Right hindlimb (tissue), 1 donor: Measurements from ENCODE around the gene MACROD2.

Source experiments
- DNase-seq: peaks from one replicate; pipeline ENCODE4 v3.0.0-alpha.2; 2018

The MACROD2 gene

DNA sequence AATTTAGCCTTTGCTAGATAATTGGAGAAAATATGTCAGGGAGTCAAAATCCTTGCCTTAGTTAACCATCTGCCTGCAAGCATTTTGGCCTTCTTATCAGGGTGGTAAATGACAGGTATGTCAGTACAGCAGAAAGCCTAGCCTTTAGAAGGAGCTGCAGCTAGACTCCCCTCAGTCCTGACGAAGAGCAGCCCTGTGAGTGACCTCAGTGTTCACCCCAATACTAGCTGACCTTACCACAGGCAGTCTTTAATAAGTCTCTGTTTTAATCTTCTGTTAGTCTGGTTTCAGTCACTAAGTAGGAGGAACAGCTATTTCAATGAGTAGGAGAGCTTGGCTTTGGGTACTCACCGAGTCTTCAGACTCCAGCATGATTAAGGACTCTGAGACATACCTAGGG is 682.1 kb downstream of the MACROD2 start:
- no peak for DNase-seq

DNA sequence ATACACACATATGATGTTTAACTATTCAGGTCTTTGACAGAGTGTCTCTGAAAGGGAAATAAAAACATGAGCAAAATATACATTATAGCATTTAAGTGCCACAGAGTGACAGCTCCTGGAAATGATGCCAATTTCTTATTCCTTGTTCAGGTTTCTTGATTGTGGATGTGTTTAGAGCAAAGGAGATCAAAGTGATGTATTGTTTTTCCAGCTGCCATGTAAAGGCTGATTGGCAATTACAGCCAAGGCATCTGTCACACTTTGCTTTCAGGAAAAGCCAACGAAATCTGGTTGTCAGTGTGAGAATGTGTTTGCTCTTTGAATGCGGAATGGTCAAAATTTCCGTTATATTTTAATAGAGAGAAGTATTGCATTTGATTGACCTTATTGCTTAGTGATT is 689.9 kb downstream of the MACROD2 start:
- DNase-seq, result no peak

DNA sequence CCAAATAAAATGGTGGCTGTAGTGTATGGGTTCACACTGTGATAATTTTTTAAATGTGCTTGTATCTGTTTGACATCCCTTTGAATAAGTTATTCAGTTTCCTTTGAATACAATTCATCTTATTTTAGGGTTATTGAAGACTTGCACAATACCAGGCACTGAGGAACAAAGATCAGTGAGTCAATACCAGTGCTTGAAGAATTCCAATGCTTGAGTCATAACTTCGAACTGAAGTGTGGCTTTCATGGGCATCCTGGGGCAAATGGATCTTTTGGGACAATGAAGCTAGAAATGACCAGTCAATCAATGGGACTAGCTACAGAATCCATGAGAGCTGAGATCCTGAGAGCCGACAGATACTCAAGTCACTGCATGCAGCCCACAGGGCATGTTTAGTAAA is 692.0 kb downstream of the MACROD2 start:
- no peak for DNase-seq

- DNase-seq, result no peak
Measured at GRCh38 chr20:14688005-14688404, 692.7 kb downstream of the MACROD2 start.

DNA sequence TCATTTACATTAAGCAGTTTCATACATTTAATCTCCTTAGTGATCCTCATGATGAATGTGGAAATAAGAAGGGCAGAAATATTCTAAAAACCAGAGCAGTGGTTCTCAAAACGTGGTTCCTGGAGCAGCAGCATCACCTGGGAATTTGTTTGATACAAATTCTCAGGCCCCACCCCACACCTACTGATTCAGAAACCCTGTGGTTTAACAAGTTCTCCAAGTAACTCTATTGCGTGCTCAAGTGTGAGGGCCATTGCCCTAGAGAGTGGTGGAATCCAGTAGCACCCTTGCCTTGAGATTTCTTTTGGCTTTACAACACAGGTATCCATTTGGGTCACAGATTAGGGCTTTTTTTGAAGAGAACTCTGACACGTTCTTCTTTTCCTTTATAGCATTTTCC is 696.7 kb downstream of the MACROD2 start:
- DNase-seq, result no peak

GRCh38 chr20:14696478-14696877 is 701.2 kb downstream of the MACROD2 start:
- DNase-seq, result no peak

GRCh38 chr20:14696937-14697336 is 701.6 kb downstream of the MACROD2 start:
- no peak for DNase-seq

- DNase-seq, result no peak
Measured at GRCh38 chr20:14698125-14698524, 702.8 kb downstream of the MACROD2 start.

DNA sequence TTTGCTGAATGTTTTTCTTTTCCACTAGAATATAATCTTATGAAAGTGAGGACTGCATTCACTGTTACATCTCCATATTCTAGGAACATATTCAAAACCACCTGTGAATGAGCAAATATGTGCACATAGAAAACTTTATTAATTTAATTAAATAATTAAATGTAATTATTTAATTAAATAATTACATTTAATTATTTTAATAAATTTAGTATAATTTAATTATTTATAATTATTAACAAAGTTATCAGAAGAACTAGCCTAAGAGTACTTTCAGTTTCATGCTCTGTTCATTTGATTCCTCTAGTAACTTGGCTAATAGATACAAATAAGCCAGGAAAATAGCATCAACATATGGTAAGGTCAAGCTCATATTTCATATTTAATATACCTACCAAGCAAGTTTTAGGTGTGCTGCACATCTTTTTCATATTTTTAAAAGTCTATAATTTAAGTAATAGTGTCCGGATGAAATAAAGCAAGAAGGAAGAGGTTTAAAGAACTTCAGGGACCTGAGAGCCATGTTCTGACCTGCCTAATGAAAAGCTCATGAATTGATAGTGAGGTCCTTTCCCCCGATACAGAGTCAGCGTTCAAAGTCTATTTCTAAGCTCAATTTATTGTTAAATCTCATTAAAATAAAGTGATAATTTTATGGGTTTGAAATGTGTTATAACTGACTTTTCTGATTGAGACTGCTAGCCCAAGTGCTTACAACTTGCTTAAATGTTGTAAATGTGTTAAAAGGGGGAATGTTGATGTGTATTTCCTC is 703.5 kb downstream of the MACROD2 start:
- no peak for DNase-seq

GRCh38 chr20:14700639-14700960 is 705.3 kb downstream of the MACROD2 start:
- DNase-seq, result no peak

GRCh38 chr20:14701326-14701725 is 706.0 kb downstream of the MACROD2 start:
- no peak for DNase-seq

DNA sequence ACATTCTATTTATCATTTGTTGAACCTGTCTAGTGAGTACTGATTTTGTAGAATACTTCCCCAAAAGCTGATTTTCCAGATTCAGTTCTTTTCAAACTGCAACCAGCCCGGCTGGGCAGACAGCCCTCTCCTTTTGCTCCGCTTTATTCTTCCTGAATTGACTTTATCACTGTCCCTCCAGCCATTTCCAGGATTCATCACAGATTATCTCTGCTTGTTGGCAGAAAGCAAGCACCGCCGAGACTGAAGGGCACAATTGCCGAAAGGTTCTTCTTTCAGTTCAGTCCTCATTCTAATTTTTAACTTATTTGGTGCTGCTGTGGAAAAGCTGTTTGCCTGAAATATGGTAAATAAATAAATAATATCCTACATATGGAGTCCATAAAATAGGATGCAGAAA is 711.2 kb downstream of the MACROD2 start:
- DNase-seq, result no peak

DNA sequence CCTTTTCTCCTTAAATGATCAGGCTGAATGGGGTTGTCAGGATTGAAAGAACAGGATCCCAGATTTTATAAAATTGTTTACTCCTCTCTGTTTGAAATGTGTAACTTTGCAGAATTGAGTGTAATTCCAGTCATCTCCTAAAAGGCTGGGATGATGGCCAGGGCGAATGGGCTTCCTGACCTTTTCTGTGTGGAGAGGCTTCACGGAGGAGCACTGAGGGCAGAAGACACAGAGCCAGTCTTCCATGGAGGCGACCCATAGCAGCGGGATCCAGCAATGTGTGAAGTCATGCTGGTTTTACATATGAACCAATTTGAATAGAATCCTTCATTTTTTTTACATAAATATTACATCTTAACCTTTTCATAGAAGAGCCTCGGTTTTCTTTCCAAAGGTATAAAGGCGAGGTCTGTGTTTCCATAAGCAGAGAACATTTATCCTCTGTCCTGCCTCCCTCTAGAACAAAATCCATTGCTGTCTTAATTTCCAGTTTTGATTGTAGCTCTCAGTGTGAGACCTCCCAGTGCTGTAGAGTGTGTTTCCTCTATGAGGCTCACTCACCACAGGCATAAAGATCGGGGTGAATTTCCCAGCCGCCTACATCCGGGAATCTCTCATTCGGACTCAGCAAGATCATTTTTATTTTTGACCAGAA is 711.8 kb downstream of the MACROD2 start:
- DNase-seq, result no peak

DNA sequence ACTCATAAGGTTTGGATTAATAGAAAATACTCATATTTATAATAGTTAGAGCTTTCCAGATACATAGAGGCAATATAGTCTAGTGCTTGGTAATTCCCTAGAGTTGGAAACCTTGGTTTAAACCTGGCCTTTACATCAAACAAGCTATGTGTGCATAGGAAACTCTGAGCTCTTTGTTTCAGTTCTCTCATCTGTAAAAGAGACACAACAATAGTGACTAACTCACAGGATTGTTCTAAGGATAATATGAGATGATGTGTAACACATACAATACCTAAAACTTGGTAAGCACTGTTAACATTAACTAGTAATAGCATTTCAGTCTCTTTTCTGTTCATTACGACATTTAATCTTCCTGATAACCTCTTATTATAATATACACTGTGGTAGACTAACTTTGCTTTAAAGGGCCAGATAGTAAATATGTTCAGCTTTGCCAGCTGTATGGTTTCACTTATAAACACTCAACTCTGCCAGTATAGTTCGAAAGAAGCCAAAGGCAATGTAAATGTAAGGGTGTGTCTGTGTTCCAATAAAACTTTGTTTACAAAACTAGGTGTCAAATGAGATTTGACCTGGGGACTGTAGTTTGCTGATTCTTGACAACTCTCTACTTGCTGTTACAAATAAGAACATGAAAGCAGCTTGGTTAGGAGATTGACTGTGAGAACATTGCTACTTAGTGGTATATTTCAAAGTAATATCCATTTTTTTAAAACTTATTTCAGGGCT is 712.7 kb downstream of the MACROD2 start:
- no peak for DNase-seq

GRCh38 chr20:14709439-14709838 is 714.1 kb downstream of the MACROD2 start:
- DNase-seq, result no peak

- no peak for DNase-seq
Measured at GRCh38 chr20:14710951-14711350, 715.6 kb downstream of the MACROD2 start.

DNA sequence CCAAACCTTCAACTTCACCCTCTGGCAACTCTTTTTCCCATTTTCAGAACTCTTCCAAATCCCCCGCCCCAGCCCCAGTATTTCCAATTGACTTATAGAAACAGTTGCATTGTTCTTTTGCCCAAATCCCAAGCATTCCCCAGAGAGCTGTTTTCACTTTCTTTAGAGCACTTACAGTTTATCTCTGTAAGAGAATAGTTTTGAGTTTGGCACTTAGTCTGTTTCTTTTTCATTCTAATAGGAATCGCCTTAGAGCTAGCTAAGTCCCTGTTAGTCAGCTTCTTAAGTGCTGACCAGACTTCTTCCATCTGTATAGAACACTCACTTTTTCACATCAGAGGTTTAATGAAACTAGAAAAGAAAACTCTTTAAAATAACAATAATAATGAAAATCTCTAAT is 716.3 kb downstream of the MACROD2 start:
- DNase-seq, result no peak

GRCh38 chr20:14712302-14712739 is 717.0 kb downstream of the MACROD2 start:
- no peak for DNase-seq

DNA sequence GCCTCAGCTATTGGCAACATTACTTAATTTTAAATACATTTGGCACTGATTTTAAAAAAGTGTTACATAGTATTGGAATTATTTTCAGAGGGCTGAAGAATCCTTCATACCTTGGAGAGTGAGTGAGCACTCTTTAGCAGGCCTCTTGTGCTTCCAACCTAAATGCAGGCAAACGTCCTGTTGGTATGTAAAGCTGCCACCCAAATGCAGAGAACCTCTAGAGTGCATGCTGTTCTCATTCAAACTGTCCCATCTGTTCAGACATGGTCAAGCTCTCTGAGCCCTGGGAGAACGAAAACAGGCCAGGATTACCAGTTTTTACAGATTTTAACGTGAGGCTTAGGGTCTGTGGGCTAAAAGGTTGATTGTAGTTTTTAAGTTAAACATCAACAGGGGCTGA is 720.1 kb downstream of the MACROD2 start:
- DNase-seq, result no peak

DNA sequence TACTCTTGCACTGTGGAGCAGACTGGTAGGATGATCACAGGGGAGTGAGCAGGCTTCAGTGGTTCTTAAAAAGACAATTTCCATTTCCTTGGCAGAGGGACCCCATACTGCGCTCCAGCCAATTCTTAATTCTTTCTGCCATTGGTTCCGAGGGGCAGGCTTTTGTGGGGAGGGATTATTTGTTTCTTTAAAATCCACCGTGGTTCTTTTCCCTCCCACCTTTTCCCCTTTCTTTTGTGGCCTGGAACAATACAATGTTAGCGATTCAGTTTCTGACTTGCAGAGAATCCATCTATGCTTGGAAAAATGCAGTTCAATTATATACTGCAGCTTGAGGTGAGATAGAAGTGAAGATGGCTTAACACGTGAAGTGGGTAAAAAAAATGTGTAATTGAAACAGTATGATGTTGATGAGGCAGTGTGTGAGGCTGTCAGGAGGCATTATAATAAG is 721.1 kb downstream of the MACROD2 start:
- no peak for DNase-seq

GRCh38 chr20:14717134-14717999 is 722.1 kb downstream of the MACROD2 start:
- no peak for DNase-seq

- DNase-seq, result no peak
Measured at GRCh38 chr20:14720251-14720650, 724.9 kb downstream of the MACROD2 start.

DNA sequence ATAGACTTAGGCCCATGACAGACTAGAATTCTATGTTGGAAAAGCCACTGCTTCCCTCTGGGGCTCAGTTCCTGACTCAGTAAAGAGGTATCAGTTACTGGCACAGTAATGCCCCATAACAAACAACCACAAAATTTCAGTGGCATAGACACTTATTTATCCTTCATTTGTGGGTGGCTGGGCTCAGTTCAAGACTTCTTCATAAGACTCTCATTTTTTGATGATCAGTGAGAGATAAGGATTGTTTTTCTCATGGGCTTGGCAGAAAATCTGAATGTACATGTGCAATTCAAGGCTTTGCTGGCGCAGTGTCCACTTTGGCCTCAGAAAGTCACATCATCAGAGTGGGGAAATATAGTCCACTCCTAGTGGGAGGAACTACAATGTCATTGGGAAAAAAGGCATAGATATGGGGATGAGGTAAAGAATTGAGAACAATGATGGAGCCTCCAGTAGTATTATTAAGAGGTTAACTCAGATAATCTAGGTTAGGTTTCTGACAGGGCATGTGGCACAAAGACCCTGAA is 726.7 kb downstream of the MACROD2 start:
- no peak for DNase-seq
